Fibroblast of mammary gland (primary cell): Measurements from ENCODE around the gene LCLAT1.
"Not testable (repeated sequence)": the region's sequence is repeated elsewhere in the genome, so short reads cannot be mapped to it uniquely, and the experiment has no call there.

Experiments
- DNase-seq: peaks from one replicate; pipeline ENCODE4 v3.0.0-alpha.2; 2010; ENCODE audit warnings: low read depth
- H3K4me3 ChIP-seq: 2 replicates; pipeline ENCODE4 v1.5.1; 2011; ENCODE audit warnings: low read depth, mild to moderate bottlenecking, low read length, moderate library complexity; ENCODE audit not compliant: control insufficient read depth
- CTCF ChIP-seq: conservative IDR thresholded peaks from 2 replicates; pipeline ENCODE4 v1.5.1; 2011; ENCODE audit warnings: low read depth, low read length, inconsistent platforms; ENCODE audit not compliant: control insufficient read depth, insufficient read depth

Gene LCLAT1

GRCh38 chr2:30492619-30493018 is 45.6 kb downstream of the LCLAT1 start:
- H3K4me3 ChIP-seq: no peak overlapping the region
- DNase-seq: no peak
- TF ChIP-seq CTCF: no peak

GRCh38 chr2:30493440-30493839 is 46.4 kb downstream of the LCLAT1 start:
- DNase-seq: no peak
- H3K4me3 ChIP-seq: no peak overlapping the region
- TF ChIP-seq CTCF: no peak

- not testable (repeated sequence) for H3K4me3 ChIP-seq, DNase-seq
These were observed 48.9 kb downstream of the LCLAT1 start for GRCh38 chr2:30495896-30496295.

- no peak for DNase-seq
- no peak overlapping the region for H3K4me3 ChIP-seq
- no peak for TF ChIP-seq CTCF
These were observed 52.6 kb downstream of the LCLAT1 start for GRCh38 chr2:30499681-30500080.

- H3K4me3 ChIP-seq: no peak overlapping the region
- no peak for DNase-seq
- no peak for TF ChIP-seq CTCF
These were observed 53.7 kb downstream of the LCLAT1 start for GRCh38 chr2:30500699-30501098.

- TF ChIP-seq CTCF: no peak
- no peak for DNase-seq
- H3K4me3 ChIP-seq: no peak overlapping the region
These were observed 55.3 kb downstream of the LCLAT1 start for GRCh38 chr2:30502310-30502709.

GRCh38 chr2:30503007-30503694 is 56.1 kb downstream of the LCLAT1 start:
- TF ChIP-seq CTCF: no peak
- no peak for DNase-seq
- H3K4me3 ChIP-seq: no peak overlapping the region
